Measurements from ENCODE around the gene CDC42.

Gene CDC42

GRCh38 chr1:22133247-22133930 is 80.9 kb downstream of the CDC42 start:
- Histone ChIP-seq H3K27ac (ENCODE audit: insufficient read depth in 1 of 2, low read depth in 1 of 2, low read length in 2 of 2, poor library complexity in 1 of 2, severe bottlenecking in 2 of 2) (no peak overlapping the region), H3K9me3 (ENCODE audit: control extremely low read depth in 1 of 5, control insufficient read depth in 4 of 5, insufficient read depth in 2 of 5, low read depth in 1 of 5, low read length in 4 of 5) (no peaks in the 10 kb centered on the region), H3K4me3 (ENCODE audit: control insufficient read depth in 1 of 7, extremely low read depth in 1 of 7, insufficient read depth in 4 of 7, low read depth in 2 of 7, low read length in 6 of 7) (no peak overlapping the region), H3K27me3 (replicated peaks in 2 of 5; ENCODE audit: control insufficient read depth in 4 of 5, insufficient read depth in 5 of 5, low read length in 4 of 5) (peaks cover 0 to 14% (median 9%) of the 10 kb centered on the region in 5 experiments), H3K4me1 (ENCODE audit: control extremely low read depth in 1 of 4, control insufficient read depth in 4 of 4, insufficient read depth in 4 of 4, low read length in 3 of 4) (peaks cover 0 to 3% (median 1%) of the 10 kb centered on the region in 4 experiments), H3K36me3 (ENCODE audit: control insufficient read depth in 4 of 4, insufficient read depth in 4 of 4, low read length in 3 of 4) (no peaks in the 10 kb centered on the region)
- DNase-seq, result no peak
- 86% methylated on average over 15 of the region's 16 CpGs for WGBS (ENCODE audit: insufficient coverage)
- ChIA-PET CTCF (interaction anchor here (0.7 to 1.6 kb wide), 8 partner anchors 10 to 283 kb away, joined by 3 to 7 read pairs (median 3); no protein-coding TSS in a partner anchor), POLR2A (no interaction called here)

- Histone ChIP-seq H3K27ac (ENCODE audit: insufficient read depth in 1 of 2, low read depth in 1 of 2, low read length in 2 of 2, poor library complexity in 1 of 2, severe bottlenecking in 2 of 2) (no peak overlapping the region), H3K4me3 (ENCODE audit: control insufficient read depth in 1 of 7, extremely low read depth in 1 of 7, insufficient read depth in 4 of 7, low read depth in 2 of 7, low read length in 6 of 7) (no peak overlapping the region), H3K4me1 (ENCODE audit: control extremely low read depth in 1 of 4, control insufficient read depth in 4 of 4, insufficient read depth in 4 of 4, low read length in 3 of 4) (peaks cover 0 to 2% (median 0%) of the 10 kb centered on the region in 4 experiments), H3K36me3 (ENCODE audit: control insufficient read depth in 4 of 4, insufficient read depth in 4 of 4, low read length in 3 of 4) (no peaks in the 10 kb centered on the region), H3K27me3 (replicated peaks in 2 of 5; ENCODE audit: control insufficient read depth in 4 of 5, insufficient read depth in 5 of 5, low read length in 4 of 5) (peaks cover 0 to 19% (median 12%) of the 10 kb centered on the region in 5 experiments), H3K9me3 (ENCODE audit: control extremely low read depth in 1 of 5, control insufficient read depth in 4 of 5, insufficient read depth in 2 of 5, low read depth in 1 of 5, low read length in 4 of 5) (no peaks in the 10 kb centered on the region)
- CTCF ChIA-PET, result interaction anchor here (0.7 to 1.2 kb wide), 4 partner anchors 10 to 283 kb away, joined by 3 to 4 read pairs (median 3); no protein-coding TSS in a partner anchor
- DNase-seq, result no peak
- WGBS (ENCODE audit: insufficient coverage), result 41% methylated on average over 12 of the region's 15 CpGs
- POLR2A ChIA-PET, result no interaction called here
Measured at GRCh38 chr1:22133931-22134324, 81.4 kb downstream of the CDC42 start.

GRCh38 chr1:22137004-22137720 is 84.7 kb downstream of the CDC42 start:
- Histone ChIP-seq H3K27ac (ENCODE audit: insufficient read depth in 1 of 2, low read depth in 1 of 2, low read length in 2 of 2, poor library complexity in 1 of 2, severe bottlenecking in 2 of 2) (no peak overlapping the region), H3K9me3 (ENCODE audit: control extremely low read depth in 1 of 5, control insufficient read depth in 4 of 5, insufficient read depth in 2 of 5, low read depth in 1 of 5, low read length in 4 of 5) (no peaks in the 10 kb centered on the region), H3K4me3 (ENCODE audit: control insufficient read depth in 1 of 7, extremely low read depth in 1 of 7, insufficient read depth in 4 of 7, low read depth in 2 of 7, low read length in 6 of 7) (no peak overlapping the region), H3K4me1 (ENCODE audit: control extremely low read depth in 1 of 4, control insufficient read depth in 4 of 4, insufficient read depth in 4 of 4, low read length in 3 of 4) (peaks cover 0 to 7% (median 5%) of the 10 kb centered on the region in 4 experiments), H3K36me3 (ENCODE audit: control insufficient read depth in 4 of 4, insufficient read depth in 4 of 4, low read length in 3 of 4) (no peaks in the 10 kb centered on the region), H3K27me3 (replicated peaks in 2 of 5; ENCODE audit: control insufficient read depth in 4 of 5, insufficient read depth in 5 of 5, low read length in 4 of 5) (peaks cover 0 to 52% (median 25%) of the 10 kb centered on the region in 5 experiments)
- POLR2A ChIA-PET, result interaction anchor here (0.5 to 0.6 kb wide), 2 partner anchors 28 to 262 kb away, joined by 3 read pairs; no protein-coding TSS in a partner anchor
- WGBS (ENCODE audit: insufficient coverage), result 88% methylated on average over 12 of the region's 16 CpGs
- CTCF ChIA-PET, result no interaction called here
- DNase-seq, result no peak

- Histone ChIP-seq H3K4me1 (ENCODE audit: control extremely low read depth in 1 of 4, control insufficient read depth in 4 of 4, insufficient read depth in 4 of 4, low read length in 3 of 4) (peaks cover 0 to 13% (median 9%) of the 10 kb centered on the region in 4 experiments), H3K9me3 (ENCODE audit: control extremely low read depth in 1 of 5, control insufficient read depth in 4 of 5, insufficient read depth in 2 of 5, low read depth in 1 of 5, low read length in 4 of 5) (no peaks in the 10 kb centered on the region), H3K27ac (ENCODE audit: insufficient read depth in 1 of 2, low read depth in 1 of 2, low read length in 2 of 2, poor library complexity in 1 of 2, severe bottlenecking in 2 of 2) (no peak overlapping the region), H3K36me3 (ENCODE audit: control insufficient read depth in 4 of 4, insufficient read depth in 4 of 4, low read length in 3 of 4) (no peaks in the 10 kb centered on the region), H3K4me3 (ENCODE audit: control insufficient read depth in 1 of 7, extremely low read depth in 1 of 7, insufficient read depth in 4 of 7, low read depth in 2 of 7, low read length in 6 of 7) (no peak overlapping the region), H3K27me3 (replicated peaks in 2 of 5; ENCODE audit: control insufficient read depth in 4 of 5, insufficient read depth in 5 of 5, low read length in 4 of 5) (peaks cover 0 to 58% (median 30%) of the 10 kb centered on the region in 5 experiments)
- CTCF ChIA-PET, result interaction anchor here (3.4 kb wide), 1 partner anchor 9 kb away, joined by 22 read pairs; no protein-coding TSS in a partner anchor
- DNase-seq, result no peak
- POLR2A ChIA-PET, result no interaction called here
- WGBS (ENCODE audit: insufficient coverage), result 95% methylated on average over 14 of the region's 15 CpGs
Measured at GRCh38 chr1:22139066-22139594, 86.6 kb downstream of the CDC42 start.

- no peak for DNase-seq
- no peak overlapping the region for H3K4me3 ChIP-seq (ENCODE audit: control insufficient read depth in 1 of 7, extremely low read depth in 1 of 7, insufficient read depth in 4 of 7, low read depth in 2 of 7, low read length in 6 of 7)
- H3K27me3 ChIP-seq (replicated peaks in 2 of 5; ENCODE audit: control insufficient read depth in 4 of 5, insufficient read depth in 5 of 5, low read length in 4 of 5), result peaks cover 0 to 65% (median 31%) of the 10 kb centered on the region in 5 experiments
- WGBS (ENCODE audit: insufficient coverage), result 95% methylated on average over 7 of the region's 12 CpGs
- ChIA-PET CTCF (interaction anchor here (3.4 kb wide), 1 partner anchor 9 kb away, joined by 22 read pairs; no protein-coding TSS in a partner anchor), POLR2A (no interaction called here)
- peaks cover 0 to 13% (median 9%) of the 10 kb centered on the region in 4 experiments for H3K4me1 ChIP-seq (ENCODE audit: control extremely low read depth in 1 of 4, control insufficient read depth in 4 of 4, insufficient read depth in 4 of 4, low read length in 3 of 4)
- H3K36me3 ChIP-seq (ENCODE audit: control insufficient read depth in 4 of 4, insufficient read depth in 4 of 4, low read length in 3 of 4), result no peaks in the 10 kb centered on the region
- H3K9me3 ChIP-seq (ENCODE audit: control extremely low read depth in 1 of 5, control insufficient read depth in 4 of 5, insufficient read depth in 2 of 5, low read depth in 1 of 5, low read length in 4 of 5), result no peaks in the 10 kb centered on the region
- H3K27ac ChIP-seq (ENCODE audit: insufficient read depth in 1 of 2, low read depth in 1 of 2, low read length in 2 of 2, poor library complexity in 1 of 2, severe bottlenecking in 2 of 2), result no peak overlapping the region
Measured at GRCh38 chr1:22139817-22140216, 87.3 kb downstream of the CDC42 start.

Data from common myeloid progenitor, CD34-positive (primary cell).